Ramos (cell line): ENCODE results near the gene BMP7.
"Not testable (repeated sequence)": the region's sequence is repeated elsewhere in the genome, so short reads cannot be mapped to it uniquely, and the experiment has no call there.

ENCODE experiments used
- in situ Hi-C: fragments of 300-500 bp; cut with MboI; formaldehyde crosslinking; loops from one replicate; pipeline ENCODE4 v1.14.3; 2022; ENCODE audit warnings: low sequenced_read_pairs; ENCODE audit not compliant: unreplicated experiment

The BMP7 gene

GRCh38 chr20:57198132-57199072 lies 68.0 kb downstream of the BMP7 start:
- in situ Hi-C loops: no loop called here

DNA sequence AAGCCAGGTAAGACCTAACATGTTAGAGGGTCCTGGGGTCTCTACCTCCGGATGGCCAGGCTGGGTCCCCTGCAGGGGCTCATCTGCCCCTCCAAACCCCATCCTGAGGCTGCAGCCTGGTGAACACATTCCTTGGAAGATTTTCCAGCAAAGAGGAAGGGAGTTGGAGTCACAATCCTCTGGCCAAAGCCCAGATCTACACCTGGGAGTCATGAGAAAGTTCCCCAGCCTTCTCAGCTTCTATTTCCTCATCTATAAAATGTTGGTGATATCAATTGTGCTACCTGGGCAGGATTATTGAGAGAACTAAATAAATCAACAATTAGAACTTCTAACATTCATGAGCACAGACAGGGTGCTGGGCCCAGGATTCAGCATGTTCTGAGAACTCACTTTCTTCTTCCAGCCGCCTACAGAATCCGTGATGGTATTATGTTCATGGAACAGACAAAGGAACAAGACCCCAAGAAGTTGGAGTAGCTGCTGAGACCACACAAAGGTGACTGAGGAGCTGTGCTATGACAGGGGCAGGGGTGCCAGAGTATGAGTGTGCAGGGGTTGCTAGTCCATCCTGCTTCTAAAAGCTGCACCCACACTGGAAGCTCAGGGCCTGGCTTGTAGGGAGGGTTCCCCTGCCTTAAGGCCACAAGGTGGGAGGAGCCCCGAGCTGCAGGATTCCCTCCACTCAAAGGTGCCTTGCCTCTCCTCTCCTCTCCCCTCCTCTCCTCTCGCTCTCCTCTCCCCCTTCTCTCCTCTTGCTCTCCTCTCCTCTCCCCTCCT lies 68.9 kb downstream of the BMP7 start:
- in situ Hi-C loops: no loop called here

GRCh38 chr20:57195469-57196100 lies 70.9 kb downstream of the BMP7 start:
- in situ Hi-C loops: no loop called here

DNA sequence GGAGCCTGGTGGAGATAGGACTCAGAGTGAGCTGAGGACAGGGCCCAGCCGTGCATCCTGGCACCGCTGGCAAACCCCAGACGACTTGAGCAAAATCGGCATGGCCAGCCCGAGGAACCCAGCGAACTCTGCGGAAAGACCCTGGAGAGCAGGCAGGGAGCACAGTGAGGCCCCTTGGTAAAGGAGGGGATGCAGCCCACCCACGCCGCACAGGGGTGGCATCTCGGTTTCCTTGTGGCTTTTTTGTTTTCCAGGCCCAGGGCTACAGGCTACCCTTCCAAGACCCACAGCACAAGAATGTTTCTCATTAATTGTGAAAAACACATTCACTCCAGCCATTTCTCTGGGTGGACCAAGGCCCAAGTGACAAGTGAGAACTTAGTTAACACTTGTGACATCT lies 71.4 kb downstream of the BMP7 start:
- in situ Hi-C loops: no loop called here

DNA sequence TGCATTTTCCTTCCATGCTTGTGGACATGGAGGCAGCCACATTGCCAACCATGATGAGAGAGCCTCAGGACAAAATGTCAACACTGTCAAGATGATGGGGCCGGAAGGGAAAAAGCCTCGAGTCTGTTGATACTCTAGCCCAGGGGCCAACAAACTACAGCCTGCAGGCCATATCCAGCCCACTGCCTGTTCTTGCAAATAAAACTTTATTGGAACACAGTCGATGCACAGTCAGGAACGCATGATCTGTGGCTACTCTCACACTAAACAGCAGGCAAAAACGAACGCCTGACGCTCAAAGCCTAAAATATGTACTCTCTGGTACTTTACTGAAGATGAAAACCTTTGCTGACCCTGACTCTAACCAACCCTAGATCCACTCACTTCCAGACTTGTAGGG lies 72.3 kb downstream of the BMP7 start:
- in situ Hi-C loops: no loop called here

DNA sequence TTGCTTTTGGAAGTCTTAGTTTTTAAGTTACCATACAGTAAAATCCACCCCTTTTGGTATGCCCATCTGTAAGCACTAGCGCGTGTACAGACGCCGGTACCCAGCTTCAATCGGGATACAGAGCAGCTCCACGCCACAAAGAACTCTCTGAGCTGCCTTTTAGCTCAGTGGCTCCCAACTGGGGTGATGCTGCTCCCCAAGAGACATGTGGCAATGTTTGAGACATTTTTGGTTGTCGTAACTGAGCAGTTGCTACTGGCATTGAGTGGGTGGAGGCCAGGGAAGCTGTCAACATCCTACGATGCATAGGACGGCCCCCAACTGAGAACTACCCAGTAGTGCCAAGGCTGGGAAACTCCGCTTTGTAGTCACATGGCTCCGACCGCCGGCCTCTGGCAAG lies 73.3 kb downstream of the BMP7 start:
- in situ Hi-C loops: no loop called here

- in situ Hi-C loops: no loop called here
These were observed 74.1 kb downstream of the BMP7 start for GRCh38 chr20:57192311-57192710.

DNA sequence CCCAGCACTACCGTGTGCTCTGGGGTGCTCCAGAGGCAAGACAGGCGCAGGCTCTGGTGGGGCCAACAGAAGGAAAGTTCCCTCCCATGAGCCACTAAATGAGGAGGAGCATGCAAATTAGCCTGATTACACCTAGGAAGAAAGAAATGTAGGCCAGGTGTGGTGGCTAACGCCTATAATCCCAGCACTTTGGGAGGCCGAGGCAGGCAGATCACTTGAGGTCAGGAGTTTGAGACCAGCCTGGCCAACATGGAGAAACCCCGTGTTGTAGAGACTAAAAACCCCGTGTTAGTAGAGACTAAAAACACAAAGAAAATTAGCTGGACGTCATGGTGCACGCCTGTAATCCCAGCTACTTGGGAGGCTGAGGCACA lies 75.2 kb downstream of the BMP7 start:
- in situ Hi-C loops: not testable (repeated sequence)

GRCh38 chr20:57190536-57191264 lies 75.7 kb downstream of the BMP7 start:
- in situ Hi-C loops: no loop called here

DNA sequence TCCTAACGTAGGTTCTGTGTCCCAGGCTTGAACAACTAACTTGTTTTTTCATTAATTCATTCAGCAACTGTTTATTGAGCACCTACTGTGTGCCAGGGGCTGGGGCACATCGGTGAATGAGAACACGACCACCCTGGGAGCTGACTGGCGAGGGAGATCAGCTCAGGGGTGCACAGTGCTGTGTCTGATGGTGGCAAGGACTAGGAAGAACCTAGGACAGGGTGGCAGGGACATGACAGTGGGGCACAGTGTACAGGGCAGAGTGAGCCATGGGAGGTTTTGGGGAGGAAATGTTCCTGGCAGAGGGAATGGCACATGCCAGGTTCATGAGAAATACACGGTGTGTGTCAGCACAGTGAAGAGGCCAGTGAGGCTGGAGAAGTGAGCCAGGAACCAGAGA lies 76.7 kb downstream of the BMP7 start:
- in situ Hi-C loops: no loop called here

- in situ Hi-C loops: no loop called here
These were observed 77.8 kb downstream of the BMP7 start for GRCh38 chr20:57188576-57189079.

GRCh38 chr20:57188056-57188455 lies 78.4 kb downstream of the BMP7 start:
- in situ Hi-C loops: no loop called here

GRCh38 chr20:57187068-57187634 lies 79.3 kb downstream of the BMP7 start:
- in situ Hi-C loops: no loop called here

GRCh38 chr20:57186192-57186591 lies 80.2 kb downstream of the BMP7 start:
- in situ Hi-C loops: no loop called here

GRCh38 chr20:57185188-57185743 lies 81.2 kb downstream of the BMP7 start:
- in situ Hi-C loops: no loop called here

GRCh38 chr20:57183457-57184009 lies 82.9 kb downstream of the BMP7 start:
- in situ Hi-C loops: no loop called here

DNA sequence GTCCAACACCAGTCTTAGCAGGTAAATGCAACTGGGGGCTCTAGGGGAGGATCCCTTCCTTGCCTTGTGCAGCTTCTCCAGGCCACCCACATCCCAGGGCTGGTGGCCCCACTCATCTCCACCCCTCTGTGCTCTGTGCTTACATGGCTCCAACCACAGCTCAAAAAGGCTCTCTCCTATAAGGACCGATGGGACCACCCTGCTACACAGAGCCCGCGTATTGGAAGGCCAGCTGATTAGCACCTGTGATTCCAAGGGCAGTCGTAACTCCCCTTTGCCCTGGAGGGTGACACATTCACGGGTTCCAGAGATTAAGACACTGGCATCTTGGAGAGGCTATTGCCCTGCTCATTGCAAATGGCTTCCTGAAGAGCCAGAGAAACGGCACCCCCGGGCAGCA lies 84.8 kb downstream of the BMP7 start:
- in situ Hi-C loops: no loop called here

- in situ Hi-C loops: no loop called here
These were observed 85.5 kb downstream of the BMP7 start for GRCh38 chr20:57180954-57181353.

GRCh38 chr20:57180387-57180786 lies 86.1 kb downstream of the BMP7 start:
- in situ Hi-C loops: no loop called here
